DMS114 treated with DMSO at 0.1 percent for 48 hours (cell line): ENCODE data around the gene ZKSCAN8.
A peak's percentile ranks its signal among the peaks of the same experiment; 100 is the strongest.

Source experiments
- DNase-seq: peaks from one replicate; lab custom pipeline; 2025; ENCODE audit not compliant: unreplicated experiment; lab: John Stamatoyannopoulos, UW

Gene ZKSCAN8

GRCh38 chr6:28206527-28206926 lies 64.8 kb downstream of the ZKSCAN8 start:
- no peak for DNase-seq

DNA sequence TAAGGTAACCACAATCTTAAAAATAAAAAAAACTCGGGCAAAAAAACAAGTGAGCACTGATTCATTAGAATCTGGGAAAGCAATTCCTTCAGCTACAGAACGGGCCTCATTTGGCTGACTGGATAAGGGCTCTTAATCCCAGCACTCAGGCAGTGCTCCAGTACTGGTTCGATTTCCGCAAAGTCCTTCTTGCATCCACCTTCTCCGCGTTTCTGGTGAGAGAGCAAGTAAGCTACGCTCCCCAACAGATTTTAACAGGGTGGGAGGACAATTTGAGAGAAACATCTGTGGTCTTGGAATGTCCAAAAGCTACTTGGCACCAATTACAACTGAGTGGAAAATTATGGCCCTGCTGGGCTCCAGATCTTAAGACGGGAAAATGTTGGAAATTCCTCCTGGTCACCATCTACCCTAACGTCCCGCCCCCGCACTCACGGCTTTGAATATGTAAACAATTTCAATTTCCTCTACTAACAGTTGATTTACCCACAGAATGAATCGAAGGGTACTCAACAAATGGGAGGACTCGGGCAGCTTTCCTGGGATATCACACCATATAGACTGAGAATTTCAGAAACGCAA lies 65.3 kb downstream of the ZKSCAN8 start:
- DNase-seq: no peak

- DNase-seq: peak; percentile 52
These were observed 65.9 kb downstream of the ZKSCAN8 start for GRCh38 chr6:28207510-28208110.

DNA sequence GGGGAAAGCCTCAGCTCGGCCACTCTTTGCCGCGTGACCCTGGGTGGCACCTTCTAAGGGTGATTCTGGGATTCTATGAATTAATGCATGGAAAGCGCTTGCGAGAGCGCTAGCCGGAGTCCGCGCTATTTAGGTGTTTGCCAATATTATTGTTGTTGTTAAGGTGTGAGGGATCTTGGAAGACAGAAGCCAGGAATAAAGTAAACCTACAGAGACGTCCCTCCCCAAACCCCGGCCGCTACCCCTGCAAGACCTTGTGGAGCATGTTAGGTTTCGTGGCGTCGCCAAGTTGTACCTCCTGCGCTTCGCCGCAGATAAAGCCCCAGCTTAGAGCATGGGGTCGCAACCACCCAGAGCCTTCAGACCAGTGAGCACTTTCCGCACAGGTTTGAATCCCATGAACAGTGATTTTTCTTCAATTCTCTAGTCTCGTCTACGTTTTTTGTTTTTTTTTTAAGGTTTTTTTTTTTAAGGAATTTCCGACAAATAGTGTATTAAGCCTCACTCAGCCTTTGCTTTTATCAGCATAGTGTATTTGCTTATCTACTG lies 66.5 kb downstream of the ZKSCAN8 start:
- DNase-seq: peak; percentile 40
